DMS53 treated with DMSO at 0.1 percent for 48 hours (cell line): ENCODE measurements around the gene ZNF556.
A peak's percentile ranks its signal among the peaks of the same experiment; 100 is the strongest.
"Not testable (repeated sequence)": the region's sequence is repeated elsewhere in the genome, so short reads cannot be mapped to it uniquely, and the experiment has no call there.

Source experiments
- DNase-seq: peaks from one replicate; lab custom pipeline; 2025; ENCODE audit not compliant: unreplicated experiment; lab: John Stamatoyannopoulos, UW

Gene ZNF556

GRCh38 chr19:2853015-2853606 lies 14.0 kb upstream of the ZNF556 start:
- no peak for DNase-seq

- no peak for DNase-seq
These were observed 12.3 kb upstream of the ZNF556 start for GRCh38 chr19:2854849-2855248.

GRCh38 chr19:2856457-2857050 lies 10.6 kb upstream of the ZNF556 start:
- no peak for DNase-seq

GRCh38 chr19:2858864-2859263 lies 8.3 kb upstream of the ZNF556 start:
- no peak for DNase-seq

GRCh38 chr19:2863816-2864215 lies 3.3 kb upstream of the ZNF556 start:
- DNase-seq = no peak

GRCh38 chr19:2865334-2866100 lies 1.6 kb upstream of the ZNF556 start:
- DNase-seq = no peak

- DNase-seq = no peak
These were observed 575 bp upstream of the ZNF556 start for GRCh38 chr19:2866495-2867024.

- no peak for DNase-seq
These were observed 2.5 kb downstream of the ZNF556 start for GRCh38 chr19:2869618-2870017.

GRCh38 chr19:2872175-2872574 lies 5.0 kb downstream of the ZNF556 start:
- not testable (repeated sequence) for DNase-seq

- no peak for DNase-seq
These were observed 10.5 kb downstream of the ZNF556 start for GRCh38 chr19:2877398-2878331.

- no peak for DNase-seq
These were observed 16.7 kb downstream of the ZNF556 start for GRCh38 chr19:2883686-2884439.

- DNase-seq = no peak
These were observed 18.6 kb downstream of the ZNF556 start for GRCh38 chr19:2885736-2886135.

- DNase-seq = peak; percentile 51
These were observed 20.3 kb downstream of the ZNF556 start for GRCh38 chr19:2887391-2887914.

GRCh38 chr19:2888731-2889224 lies 21.6 kb downstream of the ZNF556 start:
- DNase-seq = no peak

GRCh38 chr19:2890531-2890930 lies 23.4 kb downstream of the ZNF556 start:
- DNase-seq = not testable (repeated sequence)

- no peak for DNase-seq
These were observed 29.6 kb downstream of the ZNF556 start for GRCh38 chr19:2896694-2897093.

- DNase-seq = peak; percentile 94
These were observed 33.4 kb downstream of the ZNF556 start, which contains the start of gene ZNF57 for GRCh38 chr19:2900296-2901252. Gene ZNF57, plus strand, starts transcription at chr19:2900928. Its CDS starts 118 bp downstream, at chr19:2901046.

- no peak for DNase-seq
These were observed 35.6 kb downstream of the ZNF556 start for GRCh38 chr19:2902590-2903218.
